Measurements from ENCODE around the gene THADA.

Gene THADA

DNA sequence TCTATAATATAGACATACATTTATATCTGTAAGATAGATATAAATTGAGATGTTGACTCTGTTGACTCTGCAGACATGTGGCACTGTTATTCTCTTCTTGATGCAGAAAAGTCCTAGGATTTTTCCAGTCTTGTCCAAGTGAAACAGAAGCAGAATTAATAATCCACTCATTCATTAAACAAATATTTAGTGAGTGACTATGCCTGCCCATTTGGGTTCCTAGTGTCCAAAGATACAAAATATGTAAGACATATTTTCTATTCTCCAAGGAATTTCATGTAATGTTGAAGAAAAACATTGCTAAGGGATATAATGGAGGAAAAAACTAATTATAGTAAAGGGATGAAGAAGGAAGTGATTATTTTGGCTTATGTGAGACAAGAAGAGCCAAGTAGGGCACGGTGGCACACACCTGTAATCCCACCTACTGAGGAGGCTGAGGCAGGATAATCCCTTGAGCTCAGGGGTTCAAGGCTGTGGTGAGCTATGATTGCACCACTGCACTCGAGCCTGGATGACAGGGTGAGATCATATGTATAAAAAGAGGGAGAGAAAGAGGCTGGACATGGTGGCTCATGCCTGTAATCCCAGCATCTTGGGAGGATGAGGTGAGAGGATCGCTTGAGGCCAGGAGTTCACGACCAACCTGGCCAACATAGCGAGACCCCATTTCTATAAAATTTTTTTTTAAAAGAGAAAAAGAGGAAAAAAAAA lies 21.3 kb upstream of the THADA start:
- no peak for TF ChIP-seq CTCF (IDR thresholded peaks at IDR 0.05)
- Histone ChIP-seq H3K27ac (no peak overlapping the region), H3K36me3 (no peaks in the 10 kb centered on the region), H3K27me3 (peaks cover 30% of the 10 kb centered on the region), H3K9me3 (no peaks in the 10 kb centered on the region), H3K4me1 (ENCODE audit: control insufficient read depth in 1 of 2, insufficient read depth in 1 of 2, low read depth in 1 of 2, low read length in 1 of 2) (no peaks in the 10 kb centered on the region), H3K4me3 (ENCODE audit: low read depth in 1 of 2, low read length in 1 of 2) (no peak overlapping the region)

- Histone ChIP-seq H3K36me3 (no peaks in the 10 kb centered on the region), H3K4me1 (ENCODE audit: control insufficient read depth in 1 of 2, insufficient read depth in 1 of 2, low read depth in 1 of 2, low read length in 1 of 2) (no peaks in the 10 kb centered on the region), H3K27ac (no peak overlapping the region), H3K9me3 (no peaks in the 10 kb centered on the region), H3K27me3 (peaks cover 3% of the 10 kb centered on the region), H3K4me3 (ENCODE audit: low read depth in 1 of 2, low read length in 1 of 2) (no peak overlapping the region)
- no peak for TF ChIP-seq CTCF (IDR thresholded peaks at IDR 0.05)
Measured at GRCh38 chr2:43612944-43613343, 17.1 kb upstream of the THADA start.

- no peaks in the 10 kb centered on the region for H3K4me1 ChIP-seq (ENCODE audit: control insufficient read depth in 1 of 2, insufficient read depth in 1 of 2, low read depth in 1 of 2, low read length in 1 of 2)
- no peaks in the 10 kb centered on the region for H3K36me3 ChIP-seq
- no peaks in the 10 kb centered on the region for H3K27me3 ChIP-seq
- no peak overlapping the region for H3K27ac ChIP-seq
- no peak overlapping the region for H3K4me3 ChIP-seq (ENCODE audit: low read depth in 1 of 2, low read length in 1 of 2)
- H3K9me3 ChIP-seq = no peaks in the 10 kb centered on the region
- TF ChIP-seq CTCF (IDR thresholded peaks at IDR 0.05) = peak; percentile 57
Measured at GRCh38 chr2:43611987-43612894, 16.4 kb upstream of the THADA start.

DNA sequence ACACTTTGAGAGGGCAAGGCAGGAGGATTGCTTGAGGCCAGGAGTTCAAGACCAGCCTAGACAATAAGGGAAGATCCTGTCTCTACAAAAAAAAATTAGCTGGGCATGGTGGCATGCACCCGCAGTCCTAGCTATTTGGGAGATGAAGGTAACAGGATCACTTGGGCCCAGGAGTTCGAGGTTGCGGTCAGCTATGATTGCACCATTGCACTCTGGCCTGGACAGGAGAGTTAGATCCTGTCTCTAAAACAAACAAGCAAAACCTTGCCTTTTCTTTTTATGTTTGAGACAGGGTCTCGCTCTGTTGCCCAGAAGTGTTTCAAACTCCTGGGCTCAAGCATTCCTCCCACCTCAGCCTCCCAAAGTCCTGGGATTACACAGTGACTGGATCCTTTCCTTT lies 14.5 kb upstream of the THADA start:
- no peak for TF ChIP-seq CTCF (IDR thresholded peaks at IDR 0.05)
- H3K36me3 ChIP-seq = no peaks in the 10 kb centered on the region
- no peak overlapping the region for H3K27ac ChIP-seq
- no peak overlapping the region for H3K4me3 ChIP-seq (ENCODE audit: low read depth in 1 of 2, low read length in 1 of 2)
- H3K27me3 ChIP-seq = no peaks in the 10 kb centered on the region
- H3K9me3 ChIP-seq = no peaks in the 10 kb centered on the region
- H3K4me1 ChIP-seq (ENCODE audit: control insufficient read depth in 1 of 2, insufficient read depth in 1 of 2, low read depth in 1 of 2, low read length in 1 of 2) = no peaks in the 10 kb centered on the region

DNA sequence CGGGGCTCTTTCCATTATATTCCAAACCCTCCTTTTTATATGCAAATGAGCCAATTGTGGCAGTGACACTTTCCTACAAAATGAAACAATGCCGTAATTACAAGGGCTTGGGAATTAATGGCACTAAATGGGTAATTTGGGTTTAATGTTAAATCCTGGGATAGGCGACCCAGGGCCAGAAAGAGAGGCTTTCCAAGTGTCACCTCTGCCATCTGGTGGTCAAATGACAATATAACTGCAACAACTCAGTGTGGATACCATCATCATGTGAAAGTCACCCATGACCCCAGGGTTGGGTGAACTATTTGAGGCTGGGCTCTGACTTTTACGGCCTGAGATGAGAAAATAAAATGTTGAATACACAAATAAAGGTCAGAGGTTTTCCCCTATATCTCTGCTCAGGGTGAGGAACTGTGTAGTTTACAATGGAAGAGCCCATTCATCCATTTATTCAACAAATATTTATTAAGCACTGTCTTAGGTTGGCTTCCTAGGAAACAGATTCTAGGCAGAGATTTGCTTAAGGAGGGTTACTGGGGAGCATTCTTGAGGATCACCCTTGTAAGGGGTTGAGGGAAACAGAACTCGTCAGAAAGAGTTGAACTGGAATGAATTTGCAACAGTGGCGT lies 13.6 kb upstream of the THADA start:
- no peaks in the 10 kb centered on the region for H3K36me3 ChIP-seq
- no peak overlapping the region for H3K27ac ChIP-seq
- H3K4me3 ChIP-seq (ENCODE audit: low read depth in 1 of 2, low read length in 1 of 2) = no peak overlapping the region
- no peaks in the 10 kb centered on the region for H3K27me3 ChIP-seq
- peak; percentile 48 for TF ChIP-seq CTCF (IDR thresholded peaks at IDR 0.05)
- no peaks in the 10 kb centered on the region for H3K9me3 ChIP-seq
- H3K4me1 ChIP-seq (ENCODE audit: control insufficient read depth in 1 of 2, insufficient read depth in 1 of 2, low read depth in 1 of 2, low read length in 1 of 2) = no peaks in the 10 kb centered on the region

All from neutrophil (primary cell).